IMR-90 (cell line): ENCODE results near the gene ANO1. TPM values are rescaled to one million over a fixed set of nuclear protein-coding genes. Genes with fewer than 3 reads are reported as not detected.

Experiments
- ATAC-seq: fragments of 200-7000 bp; cut with Tn5 transposase; 2 replicates; pipeline ENCODE4 v1.9.1; 2020; ENCODE audit warnings: low read depth, mild to moderate bottlenecking, moderate library complexity
- BruUV-seq: library from RNA; stranded (reverse); fragments of 400-500 nt; replicated peaks from 2 replicates; lab custom pipeline; 2021; lab: Mats Ljungman, UMichigan
- CTCF ChIA-PET: fragments of 300-600 bp; formaldehyde crosslinking; extraction: SDS; loops from one replicate; lab custom pipeline; 2021; ENCODE audit warnings: antibody characterized with exemption; lab: Yijun Ruan, JAX
- POLR2A ChIA-PET: fragments of 300-600 bp; sonication (Branson Sonifier 250); formaldehyde crosslinking; loops from one replicate; lab custom pipeline; 2022; ENCODE audit warnings: antibody characterized with exemption; ENCODE audit not compliant: unreplicated experiment; lab: Charles Lee
- DNase-seq: peaks from one replicate; pipeline ENCODE4 v3.0.0; 2013
- H2AFZ ChIP-seq: replicated peaks from 2 replicates; pipeline ENCODE3; 2013; ENCODE audit warnings: low read length, mild to moderate bottlenecking; ENCODE audit not compliant: poor library complexity
- H2AK5ac ChIP-seq: 2 replicates; pipeline ENCODE4 v1.6.1; 2013; ENCODE audit warnings: low read depth, low read length, inconsistent platforms
- H2AK9ac ChIP-seq: replicated peaks from 2 replicates; pipeline ENCODE3; 2013; ENCODE audit warnings: mild to moderate bottlenecking, low read depth, low read length, moderate library complexity; ENCODE audit not compliant: poor library complexity
- H2BK120ac ChIP-seq: 2 replicates; pipeline ENCODE4 v1.6.1; 2013; ENCODE audit warnings: low read depth, low read length, inconsistent platforms
- H2BK15ac ChIP-seq: 3 replicates; pipeline ENCODE4 v1.6.1; 2013; ENCODE audit warnings: low read depth, low read length, inconsistent platforms
- H2BK20ac ChIP-seq: 2 replicates; pipeline ENCODE4 v1.6.1; 2013; ENCODE audit warnings: low read depth, mild to moderate bottlenecking, inconsistent platforms, low read length, moderate library complexity
- H2BK5ac ChIP-seq: 2 replicates; pipeline ENCODE4 v1.6.1; 2013; ENCODE audit warnings: mild to moderate bottlenecking, low read depth, low read length, inconsistent platforms; ENCODE audit not compliant: poor library complexity, severe bottlenecking
- H3K14ac ChIP-seq: replicated peaks from 2 replicates; pipeline ENCODE4 v1.6.1; 2013; ENCODE audit warnings: low read depth, low read length, inconsistent platforms
- H3K18ac ChIP-seq: 2 replicates; pipeline ENCODE4 v1.6.1; 2013; ENCODE audit warnings: low read depth, low read length, control low read depth
- H3K23ac ChIP-seq: 2 replicates; pipeline ENCODE4 v1.6.1; 2013; ENCODE audit warnings: low read depth, low read length, inconsistent platforms
- H3K27ac ChIP-seq: 2 replicates; pipeline ENCODE4 v1.5.1; 2013; ENCODE audit warnings: mild to moderate bottlenecking, control low read depth, low read length; ENCODE audit not compliant: insufficient read depth
- H3K27me3 ChIP-seq: 2 replicates; pipeline ENCODE4 v1.6.1; 2013; ENCODE audit warnings: low read length; ENCODE audit not compliant: control insufficient read depth, insufficient read depth
- H3K36me3 ChIP-seq: 2 replicates; pipeline ENCODE4 v1.6.1; 2013; ENCODE audit warnings: low read length, mixed read lengths; ENCODE audit not compliant: control insufficient read depth, insufficient read depth
- H3K4ac ChIP-seq: 2 replicates; pipeline ENCODE4 v1.6.1; 2013; ENCODE audit warnings: low read depth, low read length, inconsistent platforms
- H3K4me1 ChIP-seq: 2 replicates; pipeline ENCODE4 v1.6.1; 2013; ENCODE audit warnings: low read length, mixed read lengths; ENCODE audit not compliant: control insufficient read depth, insufficient read depth
- H3K4me2 ChIP-seq: 2 replicates; pipeline ENCODE4 v1.6.1; 2013; ENCODE audit warnings: low read depth, mild to moderate bottlenecking, control low read depth, low read length, moderate library complexity
- H3K4me3 ChIP-seq: 2 replicates; pipeline ENCODE4 v1.5.1; 2013; ENCODE audit warnings: low read depth, mild to moderate bottlenecking, control low read depth, low read length, moderate library complexity; ENCODE audit not compliant: insufficient read depth
- H3K56ac ChIP-seq: 2 replicates; pipeline ENCODE4 v1.6.1; 2013; ENCODE audit warnings: low read length, inconsistent platforms; ENCODE audit not compliant: insufficient read depth; ENCODE audit errors: extremely low read depth
- H3K79me1 ChIP-seq, 2 experiments: 2 replicates each; pipeline ENCODE4 v1.6.1; 2013; ENCODE audit warnings: low read length in 2 of 2, inconsistent platforms in 1 of 2, low read depth in 1 of 2
- H3K9ac ChIP-seq: 2 replicates; pipeline ENCODE4 v1.6.1; 2013; ENCODE audit warnings: low read depth, low read length, control low read depth
- H3K9me1 ChIP-seq: 2 replicates; pipeline ENCODE4 v1.6.1; 2013; ENCODE audit warnings: low read length, inconsistent platforms; ENCODE audit not compliant: insufficient read depth
- H3K9me3 ChIP-seq: 2 replicates; pipeline ENCODE4 v1.6.1; 2013; ENCODE audit warnings: low read length; ENCODE audit not compliant: control insufficient read depth, insufficient read depth
- H4K20me1 ChIP-seq: 2 replicates; pipeline ENCODE4 v1.6.1; 2013; ENCODE audit warnings: low read length, inconsistent platforms; ENCODE audit not compliant: insufficient read depth
- H4K5ac ChIP-seq: 2 replicates; pipeline ENCODE4 v1.6.1; 2013; ENCODE audit warnings: mild to moderate bottlenecking, low read depth, low read length, control low read depth
- H4K8ac ChIP-seq, 2 experiments: 2 replicates each; pipeline ENCODE4 v1.6.1; 2013; ENCODE audit warnings: low read depth in 2 of 2, low read length in 2 of 2, control low read depth in 1 of 2, inconsistent platforms in 1 of 2
- H4K91ac ChIP-seq: 2 replicates; pipeline ENCODE4 v1.6.1; 2013; ENCODE audit warnings: low read depth, low read length, inconsistent platforms; ENCODE audit not compliant: insufficient read depth
- BHLHE40 ChIP-seq: fragments of 150-350 bp; IDR thresholded peaks from 2 replicates; pipeline ENCODE4 v1.6.1; 2016; ENCODE audit warnings: mild to moderate bottlenecking, low read depth, low read length
- CEBPB ChIP-seq: IDR thresholded peaks from 2 replicates; pipeline ENCODE4 v1.6.1; 2012; ENCODE audit warnings: low read depth, low read length, improper control_type of control experiment
- MAFK ChIP-seq: IDR thresholded peaks from 2 replicates; pipeline ENCODE4 v1.6.1; 2012; ENCODE audit warnings: low read depth, low read length, improper control_type of control experiment
- NFE2L2 ChIP-seq: fragments of 150-350 bp; IDR thresholded peaks from 2 replicates; pipeline ENCODE4 v1.6.1; 2016; ENCODE audit warnings: low read depth, mild to moderate bottlenecking, low read length
- RCOR1 ChIP-seq: IDR thresholded peaks from 2 replicates; pipeline ENCODE4 v1.6.1; 2012; ENCODE audit warnings: mild to moderate bottlenecking, low read length, improper control_type of control experiment; ENCODE audit not compliant: insufficient replicate concordance
- WGBS, 2 experiments: methylation state at CpG; one replicate each; pipeline versions ENCODE4 v1.1.5 to v1.1.7; 2013; ENCODE audit warnings: missing lambda C conversion rate in 2 of 2; ENCODE audit not compliant: insufficient read length in 1 of 2; ENCODE audit errors: extremely low coverage in 2 of 2; 5-methylcytosine and 5-hydroxymethylcytosine counted together
- dilution Hi-C: fragments of 300-500 bp; cut with HindIII; formaldehyde crosslinking; loops from one replicate; pipeline ENCODE4 v1.14.3; 2018; ENCODE audit warnings: low sequenced_read_pairs; ENCODE audit not compliant: unreplicated experiment
- in situ Hi-C: fragments of 300-500 bp; cut with MboI; formaldehyde crosslinking; loops from 3 replicates; pipeline ENCODE4 v1.14.3; 2019; ENCODE audit warnings: low sequenced_read_pairs, inconsistent platforms, mixed read lengths
- intact Hi-C: fragments of 100-400 bp; cut with micrococcal nuclease; formaldehyde crosslinking; loops from 2 replicates; pipeline ENCODE4 v1.10.0; 2022
- polyA plus RNA-seq, 3 experiments: library from polyadenylated mRNA; depleted of rRNA; stranded (reverse); fragments of >200 nt; gene quantifications; 2 replicates each; pipeline ENCODE4 v1.2.3, GENCODE V29; 2012; ENCODE audit warnings: low replicate concordance in 1 of 3
- total RNA-seq: library from RNA; depleted of rRNA; stranded (reverse); fragments of >200 nt; gene quantifications from 2 replicates; pipeline ENCODE4 v1.2.3, GENCODE V29; 2012

The ANO1 gene
- total and polyA plus RNA-seq, 2 of the 4 experiments (the other 2 are of a cell fraction), result 4.1 to 10.7 TPM

GRCh38 chr11:70066628-70067027 is 11.5 kb upstream of the ANO1 start:
- Histone ChIP-seq H4K91ac (no peak overlapping the region), H3K56ac (no peak overlapping the region), H4K5ac (no peak overlapping the region), H2BK20ac (no peak overlapping the region), H3K4ac (0 out of 2 replicates have a peak overlapping the region, but pooled peaks have one; percentile 11), H3K36me3 (no peaks in the 10 kb centered on the region), H4K8ac (no peak overlapping the region), H2BK15ac (no peak overlapping the region), H2BK120ac (no peak overlapping the region), H3K9ac (no peak overlapping the region), H4K20me1 (peaks cover 4% of the 10 kb centered on the region; the same call in 1 of the 2 replicates), H3K27me3 (peaks cover 2% of the 10 kb centered on the region; the same call in 1 of the 2 replicates), H3K4me2 (no peak overlapping the region), H3K27ac (no peak overlapping the region), H3K4me1 (peaks cover 5% of the 10 kb centered on the region; the same call in 1 of the 2 replicates), H3K79me1 (peaks cover 0 to 23% of the 10 kb centered on the region in 2 experiments; a peak in 2 of 4 replicates), H2AFZ (no peak overlapping the region), H2AK5ac (no peak overlapping the region), H3K4me3 (no peak overlapping the region), H2AK9ac (no peak overlapping the region), H3K14ac (no peak overlapping the region; the same call in 1 of the 2 replicates), H2BK5ac (no peak overlapping the region), H3K23ac (no peak overlapping the region), H3K9me3 (no peaks in the 10 kb centered on the region), H3K18ac (no peak overlapping the region), H3K9me1 (0 out of 2 replicates have a peak, but pooled peaks cover 4% of the 10 kb centered on the region)
- TF ChIP-seq NFE2L2 (no peak), CEBPB (no peak), BHLHE40 (no peak), RCOR1 (no peak), MAFK (no peak)
- intact Hi-C loops (no loop called here), in situ Hi-C loops (no loop called here), dilution Hi-C loops (no loop called here)
- BruUV-seq, result no TSS peak
- CTCF ChIA-PET, result no interaction called here
- no CpG with 5 or more reads among the region's 13 CpGs for WGBS, 2 experiments
- POLR2A ChIA-PET, result no interaction called here
- DNase-seq, result no peak
- ATAC-seq, result no peak
